Fibroblast of villous mesenchyme (primary cell): Measurements from ENCODE around the gene FRMD4A. TPM values are rescaled to one million over a fixed set of nuclear protein-coding genes. Genes with fewer than 3 reads are reported as not detected.

Experiments used
- DNase-seq: peaks from one replicate; pipeline ENCODE4 v3.0.0-alpha.2; 2010; ENCODE audit warnings: low read depth
- H3K4me3 ChIP-seq: 2 replicates; pipeline ENCODE4 v1.5.1; 2011; ENCODE audit warnings: low read depth, mild to moderate bottlenecking, low read length
- total RNA-seq: library from RNA; depleted of rRNA; stranded (reverse); fragments of >200 nt; gene quantifications from 2 replicates; pipeline ENCODE4 v1.2.3, GENCODE V29; 2012
- TF ChIP-seq, protein P1 (sequence below): IDR thresholded peaks from 2 replicates; pipeline ENCODE4 v1.5.1; 2012; ENCODE audit warnings: low read depth, mild to moderate bottlenecking, low read length; ENCODE audit not compliant: insufficient read depth

Gene FRMD4A
- total RNA-seq, 1 donor: 40.2 TPM

- H3K4me3 ChIP-seq: no peak overlapping the region
- TF ChIP-seq, protein P1, sequence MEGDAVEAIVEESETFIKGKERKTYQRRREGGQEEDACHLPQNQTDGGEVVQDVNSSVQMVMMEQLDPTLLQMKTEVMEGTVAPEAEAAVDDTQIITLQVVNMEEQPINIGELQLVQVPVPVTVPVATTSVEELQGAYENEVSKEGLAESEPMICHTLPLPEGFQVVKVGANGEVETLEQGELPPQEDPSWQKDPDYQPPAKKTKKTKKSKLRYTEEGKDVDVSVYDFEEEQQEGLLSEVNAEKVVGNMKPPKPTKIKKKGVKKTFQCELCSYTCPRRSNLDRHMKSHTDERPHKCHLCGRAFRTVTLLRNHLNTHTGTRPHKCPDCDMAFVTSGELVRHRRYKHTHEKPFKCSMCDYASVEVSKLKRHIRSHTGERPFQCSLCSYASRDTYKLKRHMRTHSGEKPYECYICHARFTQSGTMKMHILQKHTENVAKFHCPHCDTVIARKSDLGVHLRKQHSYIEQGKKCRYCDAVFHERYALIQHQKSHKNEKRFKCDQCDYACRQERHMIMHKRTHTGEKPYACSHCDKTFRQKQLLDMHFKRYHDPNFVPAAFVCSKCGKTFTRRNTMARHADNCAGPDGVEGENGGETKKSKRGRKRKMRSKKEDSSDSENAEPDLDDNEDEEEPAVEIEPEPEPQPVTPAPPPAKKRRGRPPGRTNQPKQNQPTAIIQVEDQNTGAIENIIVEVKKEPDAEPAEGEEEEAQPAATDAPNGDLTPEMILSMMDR: no peak
- no peak for DNase-seq
Observed at GRCh38 chr10:14371581-14371980, 40.9 kb upstream of the FRMD4A start.

GRCh38 chr10:14370894-14371293 is 40.2 kb upstream of the FRMD4A start:
- H3K4me3 ChIP-seq: no peak overlapping the region
- DNase-seq: no peak
- TF ChIP-seq, protein P1: no peak

GRCh38 chr10:14369906-14370305 is 39.2 kb upstream of the FRMD4A start:
- TF ChIP-seq, protein P1: no peak
- no peak overlapping the region for H3K4me3 ChIP-seq
- DNase-seq: no peak

DNA sequence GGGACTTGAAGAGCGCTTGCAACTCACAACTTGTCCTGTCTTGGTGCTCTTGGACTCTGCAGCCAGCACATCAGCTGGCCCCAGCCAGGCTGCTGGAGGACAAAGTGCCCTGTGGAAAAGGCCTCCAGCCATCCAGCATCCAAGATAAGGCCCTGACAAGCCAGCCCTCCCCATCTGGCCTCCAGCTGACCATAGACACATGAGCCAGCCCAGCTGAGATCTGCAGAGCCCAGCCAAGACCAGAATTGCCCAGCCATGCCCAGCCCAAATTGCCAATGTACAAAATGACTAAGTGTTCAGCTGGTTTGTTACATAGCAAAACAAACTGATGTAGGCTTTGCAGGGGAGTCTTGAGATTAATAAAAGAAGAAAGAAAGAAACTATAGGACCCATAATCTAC is 36.0 kb upstream of the FRMD4A start:
- TF ChIP-seq, protein P1: no peak
- DNase-seq: no peak
- no peak overlapping the region for H3K4me3 ChIP-seq

DNA sequence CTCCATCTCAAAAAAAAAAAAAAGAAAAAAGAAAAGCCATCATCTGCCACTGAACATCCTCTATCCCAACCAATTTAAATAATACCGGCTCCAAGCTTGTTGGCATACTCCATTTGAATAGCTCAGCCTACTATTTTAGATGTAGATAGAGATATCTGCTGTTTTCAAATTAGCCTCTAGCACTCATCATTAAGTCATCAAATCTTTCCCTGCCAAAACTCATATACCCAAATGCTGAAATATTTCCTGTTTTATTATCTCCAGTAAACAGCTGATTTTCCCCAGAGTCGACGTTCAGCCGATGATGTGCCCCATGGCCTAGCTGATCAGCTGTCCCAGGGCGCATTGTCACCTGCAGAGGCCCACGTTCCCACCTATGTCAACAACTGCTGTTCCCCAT is 34.5 kb upstream of the FRMD4A start:
- no peak for DNase-seq
- TF ChIP-seq, protein P1: no peak
- H3K4me3 ChIP-seq: no peak overlapping the region

DNA sequence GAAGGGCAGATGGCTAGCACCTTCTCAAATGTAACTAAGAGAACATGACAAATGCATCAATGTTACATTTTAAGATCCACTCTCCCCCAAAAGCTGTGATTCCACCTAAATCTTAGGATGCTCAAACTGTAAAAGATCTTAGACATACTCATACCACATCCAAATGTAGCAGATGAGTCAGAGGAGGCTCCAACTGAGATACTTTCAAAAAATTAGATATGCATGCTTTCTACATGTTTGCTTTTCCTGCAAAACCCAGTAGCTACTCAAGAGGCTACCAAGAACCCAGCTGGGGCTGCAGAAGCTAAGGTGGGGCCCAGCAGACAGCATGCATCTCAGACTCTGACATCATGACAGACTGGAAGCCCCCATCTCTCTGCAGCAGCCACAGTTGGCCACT is 31.4 kb upstream of the FRMD4A start:
- no peak for DNase-seq
- TF ChIP-seq, protein P1: no peak
- H3K4me3 ChIP-seq: no peak overlapping the region

GRCh38 chr10:14360961-14361360 is 30.2 kb upstream of the FRMD4A start:
- no peak for DNase-seq
- no peak overlapping the region for H3K4me3 ChIP-seq
- TF ChIP-seq, protein P1: no peak
